ENCODE results near the gene MPV17. TPM values are rescaled to one million over a fixed set of nuclear protein-coding genes. Genes with fewer than 3 reads are reported as not detected.

The MPV17 gene
- total RNA-seq, 1 donor from 2014 or later, result 79.2 TPM

GRCh38 chr2:27363933-27364332, 41.0 kb upstream of the MPV17 start:
- Histone ChIP-seq H3K4me1 (peaks cover 6% of the 10 kb centered on the region), H3K4me3 (no peak overlapping the region), H3K9me3 (no peaks in the 10 kb centered on the region), H3K36me3 (peaks cover 55% of the 10 kb centered on the region), H3K27me3 (ENCODE audit: low read depth) (no peaks in the 10 kb centered on the region), H3K27ac (no peak overlapping the region)
- TF ChIP-seq CTCF (IDR thresholded peaks at IDR 0.05), result no peak
- DNase-seq, result no peak
- ATAC-seq, result no peak
- intact Hi-C loops (cut with DNase I), result no loop called here

GRCh38 chr2:27362678-27363420, 40.0 kb upstream of the MPV17 start:
- Histone ChIP-seq H3K4me1 (peaks cover 7% of the 10 kb centered on the region), H3K27ac (no peak overlapping the region), H3K27me3 (ENCODE audit: low read depth) (no peaks in the 10 kb centered on the region), H3K9me3 (no peaks in the 10 kb centered on the region), H3K36me3 (peaks cover 44% of the 10 kb centered on the region), H3K4me3 (no peak overlapping the region)
- TF ChIP-seq CTCF (IDR thresholded peaks at IDR 0.05), result no peak
- intact Hi-C loops (cut with DNase I), result no loop called here
- ATAC-seq, result no peak
- DNase-seq, result no peak

- DNase-seq (peak; percentile 96), ATAC-seq (peak; percentile 98 to 99)
- TF ChIP-seq CTCF (IDR thresholded peaks at IDR 0.05), result peak; percentile 11
- Histone ChIP-seq H3K36me3 (no peaks in the 10 kb centered on the region), H3K27me3 (ENCODE audit: low read depth) (no peaks in the 10 kb centered on the region), H3K4me1 (peaks cover 43% of the 10 kb centered on the region), H3K4me3 (peak within 1 kb of the TSS; percentile 99), H3K9me3 (no peaks in the 10 kb centered on the region), H3K27ac (peak within 1 kb of the TSS; percentile 95)
- intact Hi-C loops (cut with DNase I), result no loop called here
Measured at GRCh38 chr2:27356382-27357181, 33.7 kb upstream of the MPV17 start, which contains the start of gene GTF3C2. Gene GTF3C2, minus strand, starts transcription at chr2:27356764. Its CDS starts 13,210 bp downstream, at chr2:27343554.

GRCh38 chr2:27356056-27356381, 33.1 kb upstream of the MPV17 start:
- H3K4me1 ChIP-seq, result peaks cover 43% of the 10 kb centered on the region
- no peaks in the 10 kb centered on the region for H3K27me3 ChIP-seq (ENCODE audit: low read depth)
- TF ChIP-seq CTCF (IDR thresholded peaks at IDR 0.05), result no peak
- intact Hi-C loops (cut with DNase I), result no loop called here
- peak; percentile 54 to 57 for ATAC-seq
- no peaks in the 10 kb centered on the region for H3K9me3 ChIP-seq
- H3K4me3 ChIP-seq, result peak overlapping the region; percentile 99
- peak overlapping the region; percentile 95 for H3K27ac ChIP-seq
- no peaks in the 10 kb centered on the region for H3K36me3 ChIP-seq
- peak; percentile 78 for DNase-seq

- no peak overlapping the region for H3K4me3 ChIP-seq
- no peak for DNase-seq
- peaks cover 43% of the 10 kb centered on the region for H3K4me1 ChIP-seq
- intact Hi-C loops (cut with DNase I), result no loop called here
- H3K9me3 ChIP-seq, result no peaks in the 10 kb centered on the region
- no peaks in the 10 kb centered on the region for H3K27me3 ChIP-seq (ENCODE audit: low read depth)
- H3K27ac ChIP-seq, result no peak overlapping the region
- H3K36me3 ChIP-seq, result peaks cover 11% of the 10 kb centered on the region
- ATAC-seq, result no peak
- no peak for TF ChIP-seq CTCF (IDR thresholded peaks at IDR 0.05)
Measured at GRCh38 chr2:27354597-27354927, 31.7 kb upstream of the MPV17 start.
